ENCODE data around the gene ALDH1B1. TPM values are rescaled to one million over a fixed set of nuclear protein-coding genes. Genes with fewer than 3 reads are reported as not detected.
"Not testable (repeated sequence)": the region's sequence is repeated elsewhere in the genome, so short reads cannot be mapped to it uniquely, and the experiment has no call there.

The ALDH1B1 gene
- total RNA-seq, 1 donor from 2014 or later, result 11.0 TPM

GRCh38 chr9:38360839-38361472, 31.5 kb upstream of the ALDH1B1 start:
- FAIRE-seq (no peak), DNase-seq (ENCODE audit: low spot score in 2 of 2) (no peak)

GRCh38 chr9:38361473-38361850, 31.0 kb upstream of the ALDH1B1 start:
- FAIRE-seq, result no peak
- no peak for DNase-seq (ENCODE audit: low spot score in 2 of 2)

- DNase-seq (ENCODE audit: low spot score in 2 of 2) (peak; percentile 22 to 61), FAIRE-seq (no peak)
Measured at GRCh38 chr9:38362852-38363588, 29.5 kb upstream of the ALDH1B1 start.

- DNase-seq (ENCODE audit: low spot score in 2 of 2) (no peak), FAIRE-seq (no peak)
Measured at GRCh38 chr9:38363589-38363925, 28.9 kb upstream of the ALDH1B1 start.

- FAIRE-seq, result no peak
- DNase-seq (ENCODE audit: low spot score in 2 of 2), result no peak
Measured at GRCh38 chr9:38367898-38368297, 24.6 kb upstream of the ALDH1B1 start.

GRCh38 chr9:38368731-38369130, 23.8 kb upstream of the ALDH1B1 start:
- DNase-seq (ENCODE audit: low spot score in 2 of 2), result no peak
- no peak for FAIRE-seq

- FAIRE-seq, result no peak
- DNase-seq (ENCODE audit: low spot score in 2 of 2), result no peak
Measured at GRCh38 chr9:38370176-38370575, 22.3 kb upstream of the ALDH1B1 start.

- DNase-seq (ENCODE audit: low spot score in 2 of 2), result no peak
- FAIRE-seq, result no peak
Measured at GRCh38 chr9:38371495-38371894, 21.0 kb upstream of the ALDH1B1 start.

GRCh38 chr9:38372762-38373619, 19.5 kb upstream of the ALDH1B1 start:
- DNase-seq (ENCODE audit: low spot score in 2 of 2) (no peak), FAIRE-seq (no peak)

GRCh38 chr9:38373679-38374078, 18.8 kb upstream of the ALDH1B1 start:
- DNase-seq (ENCODE audit: low spot score in 2 of 2) (no peak), FAIRE-seq (no peak)

GRCh38 chr9:38374847-38375571, 17.5 kb upstream of the ALDH1B1 start:
- no peak for FAIRE-seq
- no peak for DNase-seq (ENCODE audit: low spot score in 2 of 2)

GRCh38 chr9:38375572-38375963, 16.9 kb upstream of the ALDH1B1 start:
- no peak for FAIRE-seq
- DNase-seq (ENCODE audit: low spot score in 2 of 2), result no peak

GRCh38 chr9:38376021-38376670, 16.4 kb upstream of the ALDH1B1 start:
- no peak for FAIRE-seq
- no peak for DNase-seq (ENCODE audit: low spot score in 2 of 2)

GRCh38 chr9:38377336-38378083, 15.0 kb upstream of the ALDH1B1 start:
- DNase-seq (ENCODE audit: low spot score in 2 of 2); FAIRE-seq: not testable (repeated sequence)

- DNase-seq (ENCODE audit: low spot score in 2 of 2) (no peak), FAIRE-seq (no peak)
Measured at GRCh38 chr9:38380230-38380871, 12.2 kb upstream of the ALDH1B1 start.

GRCh38 chr9:38380872-38381534, 11.5 kb upstream of the ALDH1B1 start:
- DNase-seq (ENCODE audit: low spot score in 2 of 2) (no peak), FAIRE-seq (no peak)

GRCh38 chr9:38382141-38382540, 10.4 kb upstream of the ALDH1B1 start:
- FAIRE-seq, result no peak

More at GRCh38 chr9:38382141-38382540, 10.4 kb upstream of the ALDH1B1 start:
- no peak for DNase-seq (ENCODE audit: low spot score in 2 of 2)

Measured in frontal cortex (tissue), 4 donors.